K562 (cell line): ENCODE data around the gene CTNNA3. TPM values are rescaled to one million over a fixed set of nuclear protein-coding genes. Genes with fewer than 3 reads are reported as not detected.

Source experiments
- ATAC-seq: fragments of 200-7000 bp; cut with Tn5 transposase; 3 replicates; pipeline ENCODE4 v1.9.1; 2020; ENCODE audit warnings: moderate library complexity
- BruUV-seq: library from RNA; stranded (reverse); fragments of 400-500 nt; replicated peaks from 2 replicates; lab custom pipeline; 2021; lab: Mats Ljungman, UMichigan
- CTCF ChIA-PET: fragments of 300-600 bp; formaldehyde crosslinking; extraction: SDS; loops from one replicate; lab custom pipeline; 2021; ENCODE audit warnings: low intra/inter-chr PET ratio; lab: Yijun Ruan, JAX
- POLR2A ChIA-PET: fragments of 300-600, 350-650 bp; sonication (Branson Sonifier 250); formaldehyde crosslinking; extraction: SDS; loops from one replicate; lab custom pipeline; 2021; ENCODE audit warnings: antibody characterized with exemption, inconsistent platforms; lab: Yijun Ruan, JAX
- DNase-seq, 4 experiments: peaks; one replicate each; pipeline versions ENCODE4 v3.0.0 to v3.0.0-alpha.2; 2011 to 2018; ENCODE audit warnings: low spot score in 3 of 4, mixed read lengths in 3 of 4; ENCODE audit errors: extremely low read depth in 1 of 4
- FAIRE-seq: peaks from 2 replicates; lab custom pipeline; 2011; peaks lifted over from hg19 to GRCh38; lab: Jason Lieb, UNC
- H2AFZ ChIP-seq: 2 replicates; pipeline ENCODE4 v1.6.0; 2011; ENCODE audit warnings: low read depth, low read length, control low read depth, inconsistent platforms
- H3K27ac ChIP-seq: fragments of 200-600 bp; 3 replicates; pipeline ENCODE4 v1.8.0; 2011; ENCODE audit warnings: low read depth, mild to moderate bottlenecking, control low read depth, inconsistent platforms, low read length, moderate library complexity, mixed read lengths; ENCODE audit errors: extremely low read depth
- H3K27me3 ChIP-seq, 2 experiments: fragments of 300-600 bp in 1 of 2; 2 replicates in 1 of 2; 3 replicates in 1 of 2; pipeline versions ENCODE4 v1.6.0 to v1.8.0; 2011; ENCODE audit warnings: inconsistent platforms in 2 of 2, low read length in 2 of 2, mild to moderate bottlenecking in 1 of 2, mixed read lengths in 1 of 2, moderate library complexity in 1 of 2; ENCODE audit not compliant: control insufficient read depth in 2 of 2, insufficient read depth in 2 of 2
- H3K36me3 ChIP-seq: fragments of 300-600 bp; 3 replicates; pipeline ENCODE4 v1.8.0; 2011; ENCODE audit warnings: mild to moderate bottlenecking, low read length, inconsistent platforms; ENCODE audit not compliant: control insufficient read depth, insufficient read depth
- H3K4me1 ChIP-seq, 2 experiments: fragments of 200-600 bp in 1 of 2; replicated peaks in 1 of 2; 2 replicates in 1 of 2; 3 replicates in 1 of 2; pipeline versions ENCODE4 v1.5.1 to v1.8.0; 2011; ENCODE audit warnings: inconsistent platforms in 2 of 2, low read length in 2 of 2, mild to moderate bottlenecking in 1 of 2, mixed read lengths in 1 of 2, moderate library complexity in 1 of 2; ENCODE audit not compliant: control insufficient read depth in 2 of 2, insufficient read depth in 2 of 2
- H3K4me2 ChIP-seq: 2 replicates; pipeline ENCODE4 v1.6.1; 2011; ENCODE audit warnings: low read length, control low read depth, inconsistent platforms, mixed read lengths; ENCODE audit not compliant: insufficient read depth
- H3K4me3 ChIP-seq: fragments of 200-600 bp; sonication (generic), shearing (Covaris generic); 2 replicates; pipeline ENCODE4 v1.5.1; 2016; ENCODE audit warnings: control low read depth, inconsistent platforms
- H3K79me2 ChIP-seq: fragments of 200-600 bp; 3 replicates; pipeline ENCODE4 v1.8.0; 2011; ENCODE audit warnings: low read length, inconsistent platforms; ENCODE audit not compliant: control insufficient read depth, insufficient read depth
- H3K9ac ChIP-seq, 2 experiments: 2 replicates each; pipeline versions ENCODE4 v1.6.0 to v1.6.1; 2011; ENCODE audit warnings: low read depth in 2 of 2, low read length in 2 of 2, control low read depth in 1 of 2, inconsistent platforms in 1 of 2, mild to moderate bottlenecking in 1 of 2, mixed read lengths in 1 of 2; ENCODE audit not compliant: insufficient read depth in 1 of 2
- H3K9me1 ChIP-seq: one replicate; pipeline ENCODE4 v1.6.0; 2011; ENCODE audit warnings: inconsistent platforms, mild to moderate bottlenecking, low read length, moderate library complexity; ENCODE audit not compliant: control insufficient read depth, insufficient read depth
- H3K9me3 ChIP-seq: replicated peaks from 2 replicates; pipeline ENCODE4 v1.5.1; 2011; ENCODE audit warnings: low read depth, low read length, inconsistent platforms; ENCODE audit not compliant: control insufficient read depth, insufficient read depth
- H4K20me1 ChIP-seq: replicated peaks from 2 replicates; pipeline ENCODE4 v1.6.1; 2011; ENCODE audit warnings: low read length, inconsistent platforms, mixed read lengths; ENCODE audit not compliant: control insufficient read depth, insufficient read depth
- HMG20A ChIP-seq: fragments of 450-650 bp; formaldehyde crosslinking; conservative IDR thresholded peaks from 2 replicates; pipeline ENCODE4 v1.4.0; 2020; ENCODE audit warnings: mild to moderate bottlenecking, mixed read lengths
- NR2F6 ChIP-seq: fragments of 450-650 bp; formaldehyde crosslinking; IDR thresholded peaks from 2 replicates; pipeline ENCODE4 v1.4.0; 2020; ENCODE audit warnings: mild to moderate bottlenecking
- NRF1 ChIP-seq, 2 experiments: fragments of 450-650 bp; IDR thresholded peaks in 1 of 2; conservative IDR thresholded peaks in 1 of 2; 2 replicates each; pipeline ENCODE4 v1.6.1; 2014; ENCODE audit warnings: mild to moderate bottlenecking in 2 of 2
- TAF9B ChIP-seq: fragments of 450-650 bp; IDR thresholded peaks from 2 replicates; pipeline ENCODE4 v1.6.1; 2018; ENCODE audit warnings: mild to moderate bottlenecking; ENCODE audit not compliant: partially characterized antibody
- TFAM ChIP-seq: fragments of 250-450 bp; sonication (Bioruptor Pico); conservative IDR thresholded peaks from 2 replicates; pipeline ENCODE4 v1.5.0; 2021; ENCODE audit warnings: mild to moderate bottlenecking, moderate library complexity
- ZNF253 ChIP-seq: fragments of 250-450 bp; sonication (Bioruptor Pico); conservative IDR thresholded peaks from 2 replicates; pipeline ENCODE4 v1.6.1; 2021; ENCODE audit warnings: mild to moderate bottlenecking
- WGBS: fragments of 100-300 bp; shearing (Covaris generic); methylation state at CpG from one replicate; pipeline ENCODE4 v1.1.6; 2016; ENCODE audit warnings: low coverage, mixed read lengths; ENCODE audit not compliant: insufficient coverage; ENCODE audit errors: missing lambda C conversion rate; 5-methylcytosine and 5-hydroxymethylcytosine counted together
- in situ Hi-C: fragments of 300-500 bp; cut with MboI; formaldehyde crosslinking; loops from 4 replicates; pipeline ENCODE4 v1.15.0; 2018; ENCODE audit warnings: inconsistent platforms, mixed read lengths
- intact Hi-C: fragments of 100-400 bp; cut with micrococcal nuclease; formaldehyde crosslinking; loops from 2 replicates; pipeline ENCODE4 v1.14.2; 2022
- polyA plus RNA-seq, 8 experiments: library from polyadenylated mRNA; depleted of rRNA in 4 of 8; stranded (reverse) in 5 of 8; unstranded in 3 of 8; fragments of >200 nt; fragmentation: Nextera tagmentation in 2 of 8; fragmentation: Illumina TruSeq in 1 of 8; extraction: Ambion mirVana in 2 of 8; extraction: Trizol in 1 of 8; gene quantifications; 2 replicates each; pipeline versions ENCODE4 v1.2.1 to v1.2.3, GENCODE V29; 2011 to 2014; ENCODE audit warnings: inconsistent platforms in 1 of 8, missing spikeins in 1 of 8
- total RNA-seq, 7 experiments: library from RNA; depleted of rRNA in 6 of 7; stranded (reverse); fragments of >200 nt in 6 of 7; fragmentation: Illumina TruSeq in 2 of 7; extraction: Trizol in 2 of 7; gene quantifications; 2 replicates each; pipeline versions ENCODE4 v1.2.1 to v1.2.3, GENCODE V29; 2011 to 2021; ENCODE audit warnings: low replicate concordance in 1 of 7
- TF ChIP-seq, protein P1 (sequence below): sonication (generic); formaldehyde crosslinking; IDR thresholded peaks from 2 replicates; pipeline ENCODE4 v1.8.1; 2023; ENCODE audit warnings: mild to moderate bottlenecking, missing genetic modification reagents

CTNNA3 gene
- total and polyA plus RNA-seq, 9 of the 15 experiments (the other 6 are each of a cell fraction or from before 2014, with no cell fraction given), result 0.04 TPM; not detected in 8

- intact Hi-C loops (no loop called here), in situ Hi-C loops (no loop called here)
- ATAC-seq (no peak), FAIRE-seq (no peak), DNase-seq (no peak)
- Histone ChIP-seq H3K79me2 (no peaks in the 10 kb centered on the region), H2AFZ (no peak overlapping the region), H3K4me3 (no peak overlapping the region), H3K27me3 (no peaks in the 10 kb centered on the region), H3K36me3 (no peaks in the 10 kb centered on the region), H3K4me2 (no peak overlapping the region), H3K9me1 (no peaks in the 10 kb centered on the region), H3K9ac (no peak overlapping the region), H3K4me1 (no peaks in the 10 kb centered on the region), H3K9me3 (peaks cover 2% of the 10 kb centered on the region; the same call in 1 of the 2 replicates), H4K20me1 (no peaks in the 10 kb centered on the region), H3K27ac (no peak overlapping the region)
- no TSS peak for BruUV-seq
- 0% methylated on average over 2 of the region's 2 CpGs for WGBS
- no peak for TF ChIP-seq NRF1 (conservative IDR thresholded peaks at IDR 0.05 in 1 of 2, IDR thresholded peaks at IDR 0.05 in 1 of 2)
- no peak for TF ChIP-seq TFAM
- TF ChIP-seq, protein P1, sequence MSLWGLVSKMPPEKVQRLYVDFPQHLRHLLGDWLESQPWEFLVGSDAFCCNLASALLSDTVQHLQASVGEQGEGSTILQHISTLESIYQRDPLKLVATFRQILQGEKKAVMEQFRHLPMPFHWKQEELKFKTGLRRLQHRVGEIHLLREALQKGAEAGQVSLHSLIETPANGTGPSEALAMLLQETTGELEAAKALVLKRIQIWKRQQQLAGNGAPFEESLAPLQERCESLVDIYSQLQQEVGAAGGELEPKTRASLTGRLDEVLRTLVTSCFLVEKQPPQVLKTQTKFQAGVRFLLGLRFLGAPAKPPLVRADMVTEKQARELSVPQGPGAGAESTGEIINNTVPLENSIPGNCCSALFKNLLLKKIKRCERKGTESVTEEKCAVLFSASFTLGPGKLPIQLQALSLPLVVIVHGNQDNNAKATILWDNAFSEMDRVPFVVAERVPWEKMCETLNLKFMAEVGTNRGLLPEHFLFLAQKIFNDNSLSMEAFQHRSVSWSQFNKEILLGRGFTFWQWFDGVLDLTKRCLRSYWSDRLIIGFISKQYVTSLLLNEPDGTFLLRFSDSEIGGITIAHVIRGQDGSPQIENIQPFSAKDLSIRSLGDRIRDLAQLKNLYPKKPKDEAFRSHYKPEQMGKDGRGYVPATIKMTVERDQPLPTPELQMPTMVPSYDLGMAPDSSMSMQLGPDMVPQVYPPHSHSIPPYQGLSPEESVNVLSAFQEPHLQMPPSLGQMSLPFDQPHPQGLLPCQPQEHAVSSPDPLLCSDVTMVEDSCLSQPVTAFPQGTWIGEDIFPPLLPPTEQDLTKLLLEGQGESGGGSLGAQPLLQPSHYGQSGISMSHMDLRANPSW (CRISPR knock-in tag), result no peak
- no peak for TF ChIP-seq TAF9B
- TF ChIP-seq ZNF253 (CRISPR knock-in tag), result no peak
- no peak for TF ChIP-seq HMG20A (CRISPR knock-in tag)
- no peak for TF ChIP-seq NR2F6
- ChIA-PET CTCF (no interaction called here), POLR2A (no interaction called here)
These were observed 597.5 kb downstream of the CTNNA3 start for GRCh38 chr10:67098461-67098860.
